ENCODE data around the gene GIMAP4.
"Not testable (repeated sequence)": the region's sequence is repeated elsewhere in the genome, so short reads cannot be mapped to it uniquely, and the experiment has no call there.

GIMAP4 gene

DNA sequence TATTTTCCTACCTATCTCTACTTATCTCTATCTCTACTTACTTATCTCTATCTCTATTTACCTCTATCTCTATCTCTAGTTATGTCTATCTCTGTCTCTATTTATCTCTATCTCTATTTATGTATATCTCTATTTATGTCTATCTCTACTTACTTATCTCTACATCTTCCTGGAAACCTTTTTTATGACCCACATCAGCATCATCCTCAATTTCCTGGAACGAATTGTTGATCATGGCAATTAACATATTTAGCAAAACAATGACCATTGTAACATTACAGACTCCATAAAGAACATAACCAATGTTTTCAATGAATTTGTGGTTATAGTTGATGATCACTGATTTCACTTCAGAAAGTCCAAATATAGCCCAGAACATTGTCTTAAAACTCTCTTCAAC lies 46.7 kb downstream of the GIMAP4 start:
- H2BK15ac ChIP-seq (ENCODE audit: low read length), result no peak overlapping the region
- H3K79me1 ChIP-seq (ENCODE audit: low read depth, low read length), result no peaks in the 10 kb centered on the region
- H3K27me3 ChIP-seq (ENCODE audit: control insufficient read depth in 3 of 3, insufficient read depth in 3 of 3, low read depth in 1 of 3, low read length in 3 of 3), result peaks cover 0 to 1% (median 0%) of the 10 kb centered on the region in 3 experiments

DNA sequence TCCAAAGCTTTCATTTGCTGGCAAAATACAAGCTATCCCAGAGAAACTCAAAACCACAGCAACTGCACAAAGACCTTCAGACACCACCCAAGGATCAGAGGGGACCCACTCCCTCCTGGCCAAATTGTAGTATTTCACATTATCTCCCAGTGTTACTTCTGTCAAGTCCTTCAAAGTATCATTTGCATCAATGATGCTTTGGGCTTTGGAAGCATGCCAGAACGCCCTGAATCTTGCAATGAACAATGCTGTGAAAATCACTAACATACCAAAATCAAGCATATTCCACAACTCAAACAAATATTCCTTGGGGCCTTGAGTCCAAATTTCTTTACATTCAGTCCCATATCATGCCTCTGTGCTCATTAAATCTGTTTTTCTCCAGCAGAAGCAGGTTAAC lies 47.2 kb downstream of the GIMAP4 start:
- H2BK15ac ChIP-seq (ENCODE audit: low read length); H3K23ac ChIP-seq (ENCODE audit: low read depth, low read length, poor library complexity); H3K18ac ChIP-seq (ENCODE audit: low read length); H3K27me3 ChIP-seq (ENCODE audit: control insufficient read depth in 3 of 3, insufficient read depth in 3 of 3, low read depth in 1 of 3, low read length in 3 of 3); H2BK120ac ChIP-seq (ENCODE audit: low read depth, low read length); H3K4me2 ChIP-seq (ENCODE audit: insufficient read depth, low read length, poor library complexity, severe bottlenecking); H3K9ac ChIP-seq (ENCODE audit: low read depth, low read length, poor library complexity); H2BK12ac ChIP-seq (ENCODE audit: low read length); H4K8ac ChIP-seq (ENCODE audit: low read depth, low read length); H2BK5ac ChIP-seq (ENCODE audit: low read length); H3K14ac ChIP-seq (ENCODE audit: low read length); H3K27ac ChIP-seq (replicated peaks; ENCODE audit: low read length); DNase-seq (ENCODE audit: low spot score); H4K91ac ChIP-seq (ENCODE audit: low read depth, low read length, poor library complexity); H3K79me1 ChIP-seq (ENCODE audit: low read depth, low read length); H3K4me1 ChIP-seq (ENCODE audit: control insufficient read depth in 2 of 2, insufficient read depth in 1 of 2, low read depth in 1 of 2, low read length in 2 of 2); H2AK5ac ChIP-seq (ENCODE audit: low read depth, low read length); H3K36me3 ChIP-seq (replicated peaks in 1 of 2; ENCODE audit: control insufficient read depth in 2 of 2, insufficient read depth in 2 of 2, low read length in 2 of 2); H3K4ac ChIP-seq (ENCODE audit: low read length); H3K4me3 ChIP-seq (ENCODE audit: low read length in 2 of 2); H2AFZ ChIP-seq (ENCODE audit: low read length); H3K9me3 ChIP-seq (replicated peaks in 1 of 2; ENCODE audit: control insufficient read depth in 2 of 2, insufficient read depth in 1 of 2, low read depth in 1 of 2, low read length in 2 of 2): not testable (repeated sequence)
- no CpG with 5 or more reads among the region's 1 CpG for WGBS, 2 donors (ENCODE audit: extremely low coverage in 2 of 2, insufficient read length in 2 of 2, insufficient replicate concordance in 1 of 2)

More for the DNA sequence above, 46.7 kb downstream of the GIMAP4 start:
- no peak for DNase-seq (ENCODE audit: low spot score)
- Histone ChIP-seq H3K18ac (ENCODE audit: low read length) (no peak overlapping the region), H3K27ac (replicated peaks; ENCODE audit: low read length) (no peak overlapping the region), H3K36me3 (replicated peaks in 1 of 2; ENCODE audit: control insufficient read depth in 2 of 2, insufficient read depth in 2 of 2, low read length in 2 of 2) (no peaks in the 10 kb centered on the region), H3K9me3 (replicated peaks in 1 of 2; ENCODE audit: control insufficient read depth in 2 of 2, insufficient read depth in 1 of 2, low read depth in 1 of 2, low read length in 2 of 2) (no peaks in the 10 kb centered on the region), H3K4me3 (ENCODE audit: low read length in 2 of 2) (no peak overlapping the region), H2BK5ac (ENCODE audit: low read length) (no peak overlapping the region), H3K4ac (ENCODE audit: low read length) (no peak overlapping the region), H2AK5ac (ENCODE audit: low read depth, low read length) (no peak overlapping the region), H3K9ac (ENCODE audit: low read depth, low read length, poor library complexity) (no peak overlapping the region), H2BK120ac (ENCODE audit: low read depth, low read length) (no peak overlapping the region), H3K23ac (ENCODE audit: low read depth, low read length, poor library complexity) (no peak overlapping the region), H2AFZ (ENCODE audit: low read length) (no peak overlapping the region), H3K4me2 (ENCODE audit: insufficient read depth, low read length, poor library complexity, severe bottlenecking) (no peak overlapping the region), H3K4me1 (ENCODE audit: control insufficient read depth in 2 of 2, insufficient read depth in 1 of 2, low read depth in 1 of 2, low read length in 2 of 2) (no peaks in the 10 kb centered on the region), H2BK12ac (ENCODE audit: low read length) (no peak overlapping the region), H3K14ac (ENCODE audit: low read length) (no peak overlapping the region), H4K91ac (ENCODE audit: low read depth, low read length, poor library complexity) (no peak overlapping the region), H4K8ac (ENCODE audit: low read depth, low read length) (no peak overlapping the region)
- WGBS, 2 donors (ENCODE audit: extremely low coverage in 2 of 2, insufficient read length in 2 of 2, insufficient replicate concordance in 1 of 2), result no CpG with 5 or more reads among the region's 1 CpG

DNA sequence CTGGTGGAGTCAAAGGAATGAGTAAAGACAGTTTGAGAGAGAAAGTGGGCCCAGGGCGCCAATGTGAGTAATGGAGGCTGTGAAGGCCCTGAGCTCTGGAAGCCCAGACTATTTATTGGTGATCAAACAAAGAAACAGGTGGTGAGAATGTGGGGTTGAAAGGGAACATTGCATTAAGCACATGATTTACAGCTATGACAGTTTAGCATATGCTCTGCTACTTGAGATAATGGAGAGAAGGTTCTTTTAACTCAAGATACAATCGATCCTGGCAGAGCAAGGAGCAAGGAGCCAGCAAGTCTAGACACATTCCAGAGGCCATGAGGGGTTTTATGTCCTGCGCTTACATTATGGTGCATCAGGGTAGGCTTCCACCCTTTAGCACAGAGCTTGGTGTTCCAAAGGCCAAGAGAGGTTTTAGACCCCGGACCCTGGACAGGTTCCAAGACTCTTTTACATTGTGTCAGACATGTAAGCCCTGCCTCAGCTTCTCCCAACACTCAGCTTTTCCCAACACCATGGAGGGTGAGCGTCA lies 48.1 kb downstream of the GIMAP4 start:
- H2AFZ ChIP-seq (ENCODE audit: low read length); H3K4me3 ChIP-seq (ENCODE audit: low read length in 2 of 2); H3K14ac ChIP-seq (ENCODE audit: low read length); H3K36me3 ChIP-seq (replicated peaks in 1 of 2; ENCODE audit: control insufficient read depth in 2 of 2, insufficient read depth in 2 of 2, low read length in 2 of 2); H2AK5ac ChIP-seq (ENCODE audit: low read depth, low read length); H2BK15ac ChIP-seq (ENCODE audit: low read length); H3K9ac ChIP-seq (ENCODE audit: low read depth, low read length, poor library complexity); H3K18ac ChIP-seq (ENCODE audit: low read length); H3K9me3 ChIP-seq (replicated peaks in 1 of 2; ENCODE audit: control insufficient read depth in 2 of 2, insufficient read depth in 1 of 2, low read depth in 1 of 2, low read length in 2 of 2); H3K4me1 ChIP-seq (ENCODE audit: control insufficient read depth in 2 of 2, insufficient read depth in 1 of 2, low read depth in 1 of 2, low read length in 2 of 2); H2BK5ac ChIP-seq (ENCODE audit: low read length); H3K4ac ChIP-seq (ENCODE audit: low read length); H4K8ac ChIP-seq (ENCODE audit: low read depth, low read length); DNase-seq (ENCODE audit: low spot score); H3K27me3 ChIP-seq (ENCODE audit: control insufficient read depth in 3 of 3, insufficient read depth in 3 of 3, low read depth in 1 of 3, low read length in 3 of 3); H4K91ac ChIP-seq (ENCODE audit: low read depth, low read length, poor library complexity); H3K4me2 ChIP-seq (ENCODE audit: insufficient read depth, low read length, poor library complexity, severe bottlenecking); H3K79me1 ChIP-seq (ENCODE audit: low read depth, low read length); H3K23ac ChIP-seq (ENCODE audit: low read depth, low read length, poor library complexity); H2BK12ac ChIP-seq (ENCODE audit: low read length); H3K27ac ChIP-seq (replicated peaks; ENCODE audit: low read length); H2BK120ac ChIP-seq (ENCODE audit: low read depth, low read length): not testable (repeated sequence)
- no CpG with 5 or more reads among the region's 5 CpGs for WGBS, 2 donors (ENCODE audit: extremely low coverage in 2 of 2, insufficient read length in 2 of 2, insufficient replicate concordance in 1 of 2)

DNA sequence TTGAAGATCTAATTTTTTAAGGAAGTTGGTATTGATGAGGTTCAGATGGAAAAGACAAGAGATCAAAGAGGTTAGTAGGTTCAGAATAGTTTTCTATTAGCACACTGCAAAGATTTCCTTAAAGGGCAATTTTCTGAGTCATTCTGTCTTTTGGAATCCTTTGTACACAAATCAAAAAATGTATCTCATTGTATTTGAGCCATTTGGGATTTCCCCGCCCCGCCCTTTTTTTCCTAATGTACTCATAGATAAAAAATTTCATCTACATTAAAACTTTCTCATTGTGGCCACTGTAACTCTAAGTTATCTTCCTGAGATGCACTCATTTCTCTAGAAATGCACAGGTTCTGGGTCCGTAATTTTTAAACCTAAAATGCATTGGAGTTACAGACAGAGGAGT lies 52.9 kb downstream of the GIMAP4 start:
- no peaks in the 10 kb centered on the region for H3K36me3 ChIP-seq (replicated peaks in 1 of 2; ENCODE audit: control insufficient read depth in 2 of 2, insufficient read depth in 2 of 2, low read length in 2 of 2)

More for the DNA sequence above, 52.9 kb downstream of the GIMAP4 start:
- H2AK5ac ChIP-seq (ENCODE audit: low read depth, low read length), result no peak overlapping the region
- no peak overlapping the region for H3K14ac ChIP-seq (ENCODE audit: low read length)
- no peak overlapping the region for H2BK120ac ChIP-seq (ENCODE audit: low read depth, low read length)
- no peak overlapping the region for H3K27ac ChIP-seq (replicated peaks; ENCODE audit: low read length)
- DNase-seq (ENCODE audit: low spot score), result no peak
- WGBS, 2 donors (ENCODE audit: extremely low coverage in 2 of 2, insufficient read length in 2 of 2, insufficient replicate concordance in 1 of 2), result no CpG with 5 or more reads among the region's 3 CpGs
- no peak overlapping the region for H2AFZ ChIP-seq (ENCODE audit: low read length)
- H2BK12ac ChIP-seq (ENCODE audit: low read length), result no peak overlapping the region
- no peak overlapping the region for H3K4me3 ChIP-seq (ENCODE audit: low read length in 2 of 2)
- no peaks in the 10 kb centered on the region for H3K79me1 ChIP-seq (ENCODE audit: low read depth, low read length)
- H3K4me1 ChIP-seq (ENCODE audit: control insufficient read depth in 2 of 2, insufficient read depth in 1 of 2, low read depth in 1 of 2, low read length in 2 of 2), result peaks cover 0 to 2% of the 10 kb centered on the region in 2 donors
- H4K8ac ChIP-seq (ENCODE audit: low read depth, low read length), result no peak overlapping the region
- H3K9ac ChIP-seq (ENCODE audit: low read depth, low read length, poor library complexity), result no peak overlapping the region
- no peak overlapping the region for H3K4ac ChIP-seq (ENCODE audit: low read length)
- H3K27me3 ChIP-seq (ENCODE audit: control insufficient read depth in 3 of 3, insufficient read depth in 3 of 3, low read depth in 1 of 3, low read length in 3 of 3), result peaks cover 0 to 2% (median 0%) of the 10 kb centered on the region in 3 experiments
- H3K18ac ChIP-seq (ENCODE audit: low read length), result no peak overlapping the region
- no peak overlapping the region for H4K91ac ChIP-seq (ENCODE audit: low read depth, low read length, poor library complexity)
- H3K4me2 ChIP-seq (ENCODE audit: insufficient read depth, low read length, poor library complexity, severe bottlenecking), result no peak overlapping the region
- H2BK15ac ChIP-seq (ENCODE audit: low read length), result no peak overlapping the region
- H3K9me3 ChIP-seq (replicated peaks in 1 of 2; ENCODE audit: control insufficient read depth in 2 of 2, insufficient read depth in 1 of 2, low read depth in 1 of 2, low read length in 2 of 2), result no peaks in the 10 kb centered on the region
- H3K23ac ChIP-seq (ENCODE audit: low read depth, low read length, poor library complexity), result no peak overlapping the region
- no peak overlapping the region for H2BK5ac ChIP-seq (ENCODE audit: low read length)

All from neuronal stem cell (in vitro differentiated cells).